ENCODE data around the gene FAR2. TPM values are rescaled to one million over a fixed set of nuclear protein-coding genes. Genes with fewer than 3 reads are reported as not detected.

The FAR2 gene
- total and polyA plus RNA-seq, 3 donors from 2014 or later = 5.1 to 25.2 (median 5.8) TPM

- intact Hi-C loops (cut with DNase I; ENCODE audit: low total_unique reads) = no loop called here
- Histone ChIP-seq H3K27ac (no peak overlapping the region), H3K36me3 (ENCODE audit: low read depth, missing control alignments) (no peaks in the 10 kb centered on the region), H3K4me1 (no peaks in the 10 kb centered on the region), H3K9me3 (no peaks in the 10 kb centered on the region), H3K4me3 (no peak overlapping the region), H3K27me3 (no peaks in the 10 kb centered on the region)
- TF ChIP-seq POLR2A (IDR thresholded peaks at IDR 0.05) (no peak), CTCF (IDR thresholded peaks at IDR 0.05) (no peak)
- DNase-seq = no peak
- 94 to 97% methylated on average over 3 of the region's 3 CpGs for WGBS, 2 donors
Measured at GRCh38 chr12:29346769-29347421, 197.8 kb downstream of the FAR2 start.

GRCh38 chr12:29350080-29350479, 201.0 kb downstream of the FAR2 start:
- DNase-seq = no peak
- H3K4me3 ChIP-seq = no peak overlapping the region
- H3K9me3 ChIP-seq = no peaks in the 10 kb centered on the region
- intact Hi-C loops (cut with DNase I; ENCODE audit: low total_unique reads) = no loop called here
- H3K27me3 ChIP-seq = no peaks in the 10 kb centered on the region
- H3K36me3 ChIP-seq (ENCODE audit: low read depth, missing control alignments) = no peaks in the 10 kb centered on the region
- H3K27ac ChIP-seq = no peak overlapping the region
- TF ChIP-seq POLR2A (IDR thresholded peaks at IDR 0.05) (no peak), CTCF (IDR thresholded peaks at IDR 0.05) (no peak)
- H3K4me1 ChIP-seq = no peaks in the 10 kb centered on the region

DNA sequence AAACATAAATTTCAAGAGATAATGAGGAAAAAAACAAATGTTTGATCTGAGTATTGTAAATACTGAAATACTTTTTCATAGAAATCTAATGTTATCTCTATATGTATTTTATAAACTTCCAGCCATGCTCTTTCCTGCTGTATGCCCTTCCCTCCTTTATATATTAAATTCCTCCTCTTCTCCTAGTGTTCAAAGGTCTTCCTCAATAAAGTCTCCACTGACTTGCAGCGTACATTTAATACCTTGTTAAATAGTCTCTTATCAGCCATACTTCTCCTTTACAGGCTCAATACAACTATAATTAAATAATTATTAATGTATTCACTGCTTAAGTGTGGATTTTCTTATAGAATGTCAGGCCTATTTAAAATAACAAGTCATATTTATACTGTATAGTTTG, 205.9 kb downstream of the FAR2 start:
- TF ChIP-seq CTCF (IDR thresholded peaks at IDR 0.05) = no peak
- no peak for TF ChIP-seq POLR2A (IDR thresholded peaks at IDR 0.05)

GRCh38 chr12:29365091-29365490, 216.0 kb downstream of the FAR2 start:
- H3K27ac ChIP-seq = no peak overlapping the region
- no peaks in the 10 kb centered on the region for H3K9me3 ChIP-seq
- no peaks in the 10 kb centered on the region for H3K27me3 ChIP-seq
- H3K4me1 ChIP-seq = no peaks in the 10 kb centered on the region
- intact Hi-C loops (cut with DNase I; ENCODE audit: low total_unique reads) = no loop called here
- no peak overlapping the region for H3K4me3 ChIP-seq
- no peak for TF ChIP-seq CTCF (IDR thresholded peaks at IDR 0.05)
- TF ChIP-seq POLR2A (IDR thresholded peaks at IDR 0.05) = no peak
- DNase-seq = no peak
- WGBS, 2 donors = 84 to 98% methylated on average over 2 of the region's 2 CpGs
- no peaks in the 10 kb centered on the region for H3K36me3 ChIP-seq (ENCODE audit: low read depth, missing control alignments)

More for the DNA sequence above, 205.9 kb downstream of the FAR2 start:
- H3K9me3 ChIP-seq = no peaks in the 10 kb centered on the region
- no peaks in the 10 kb centered on the region for H3K4me1 ChIP-seq
- 85 to 87% methylated on average over 1 of the region's 1 CpG for WGBS, 2 donors
- DNase-seq = no peak
- no peak overlapping the region for H3K4me3 ChIP-seq
- intact Hi-C loops (cut with DNase I; ENCODE audit: low total_unique reads) = no loop called here
- no peaks in the 10 kb centered on the region for H3K36me3 ChIP-seq (ENCODE audit: low read depth, missing control alignments)
- no peak overlapping the region for H3K27ac ChIP-seq
- no peaks in the 10 kb centered on the region for H3K27me3 ChIP-seq

GRCh38 chr12:29374012-29374411, 224.9 kb downstream of the FAR2 start:
- no peak overlapping the region for H3K4me3 ChIP-seq
- no peak for DNase-seq
- H3K9me3 ChIP-seq = no peaks in the 10 kb centered on the region
- H3K36me3 ChIP-seq (ENCODE audit: low read depth, missing control alignments) = no peaks in the 10 kb centered on the region
- no peak for TF ChIP-seq POLR2A (IDR thresholded peaks at IDR 0.05)
- no peak for TF ChIP-seq CTCF (IDR thresholded peaks at IDR 0.05)
- WGBS, 2 donors = 86 to 95% methylated on average over 2 of the region's 2 CpGs
- no peaks in the 10 kb centered on the region for H3K27me3 ChIP-seq
- H3K4me1 ChIP-seq = no peaks in the 10 kb centered on the region
- intact Hi-C loops (cut with DNase I; ENCODE audit: low total_unique reads) = no loop called here
- H3K27ac ChIP-seq = no peak overlapping the region

Measured in testis (tissue), 3 donors.